ENCODE results near the gene OSCP1.

- no peak for TF ChIP-seq CTCF (IDR thresholded peaks at IDR 0.05)
- no peak for TF ChIP-seq EP300 (IDR thresholded peaks at IDR 0.05)
Measured at GRCh38 chr1:36463803-36464604, 13.8 kb upstream of the OSCP1 start, which contains the start of gene MRPS15.
